Fibroblast of the aortic adventitia (primary cell): ENCODE results near the gene SPAG8. TPM values are rescaled to one million over a fixed set of nuclear protein-coding genes. Genes with fewer than 3 reads are reported as not detected.

Source experiments
- DNase-seq: peaks from one replicate; pipeline ENCODE4 v3.0.0-alpha.2; 2010; ENCODE audit warnings: low read depth
- H3K4me3 ChIP-seq: 2 replicates; pipeline ENCODE4 v1.5.1; 2011; ENCODE audit warnings: low read depth, mild to moderate bottlenecking, control low read depth, low read length, moderate library complexity
- CTCF ChIP-seq: IDR thresholded peaks from 2 replicates; pipeline ENCODE4 v1.5.1; 2011; ENCODE audit warnings: mild to moderate bottlenecking, low read length, control low read depth, inconsistent platforms; ENCODE audit not compliant: insufficient read depth
- total RNA-seq: library from RNA; depleted of rRNA; stranded (reverse); fragments of >200 nt; gene quantifications from 2 replicates; pipeline ENCODE4 v1.2.3, GENCODE V29; 2012; ENCODE audit warnings: low replicate concordance

The SPAG8 gene
- total RNA-seq, 1 donor, result 0.81 TPM

GRCh38 chr9:35831040-35831439, 19.0 kb upstream of the SPAG8 start:
- H3K4me3 ChIP-seq, result no peak overlapping the region
- TF ChIP-seq CTCF, result no peak
- no peak for DNase-seq

- TF ChIP-seq CTCF, result no peak
- peak overlapping the region; percentile 76 for H3K4me3 ChIP-seq
- DNase-seq, result no peak
Measured at GRCh38 chr9:35829764-35830096, 17.7 kb upstream of the SPAG8 start.

- no peak for TF ChIP-seq CTCF
- peak; percentile 82 for DNase-seq
- peak within 1 kb of the TSS; percentile 76 for H3K4me3 ChIP-seq
Measured at GRCh38 chr9:35829084-35829763, 17.2 kb upstream of the SPAG8 start, which contains the start of gene TMEM8B. Gene TMEM8B, plus strand, starts transcription at chr9:35829228. Its CDS starts 220 bp downstream, at chr9:35829448.

GRCh38 chr9:35828716-35829083, 16.6 kb upstream of the SPAG8 start, which contains the start of gene FAM221B:
Gene FAM221B, minus strand, starts transcription at chr9:35828732. Its CDS starts 2,571 bp downstream, at chr9:35826161.
- TF ChIP-seq CTCF, result no peak
- peak; percentile 19 for DNase-seq

GRCh38 chr9:35827486-35827885, 15.4 kb upstream of the SPAG8 start:
- no peak for TF ChIP-seq CTCF
- H3K4me3 ChIP-seq, result no peak overlapping the region
- peak; percentile 68 for DNase-seq

More at GRCh38 chr9:35828716-35829083, 16.6 kb upstream of the SPAG8 start, which contains the start of gene FAM221B:
- peak within 1 kb of the TSS; percentile 76 for H3K4me3 ChIP-seq

GRCh38 chr9:35826071-35826701, 14.1 kb upstream of the SPAG8 start:
- TF ChIP-seq CTCF, result peak; percentile 91
- peak; percentile 82 for DNase-seq
- no peak overlapping the region for H3K4me3 ChIP-seq

GRCh38 chr9:35822926-35823325, 10.9 kb upstream of the SPAG8 start:
- DNase-seq, result no peak

More at GRCh38 chr9:35822926-35823325, 10.9 kb upstream of the SPAG8 start:
- no peak overlapping the region for H3K4me3 ChIP-seq
- TF ChIP-seq CTCF, result no peak
